A172 (cell line): ENCODE results near the gene KRT14. TPM values are rescaled to one million over a fixed set of nuclear protein-coding genes. Genes with fewer than 3 reads are reported as not detected.
A peak's percentile ranks its signal among the peaks of the same experiment; 100 is the strongest.
"Not testable (repeated sequence)": the region's sequence is repeated elsewhere in the genome, so short reads cannot be mapped to it uniquely, and the experiment has no call there.

Experiments
- DNase-seq: peaks from one replicate; pipeline ENCODE4 v3.0.0-alpha.2; 2015; ENCODE audit warnings: low spot score
- total RNA-seq: library from RNA; depleted of rRNA; stranded (reverse); fragments of >200 nt; shearing (Covaris generic); gene quantifications from 2 replicates; pipeline ENCODE4 v1.2.3, GENCODE V29; 2014

The KRT14 gene
- total RNA-seq, 1 experiment from 2014 or later: not detected

DNA sequence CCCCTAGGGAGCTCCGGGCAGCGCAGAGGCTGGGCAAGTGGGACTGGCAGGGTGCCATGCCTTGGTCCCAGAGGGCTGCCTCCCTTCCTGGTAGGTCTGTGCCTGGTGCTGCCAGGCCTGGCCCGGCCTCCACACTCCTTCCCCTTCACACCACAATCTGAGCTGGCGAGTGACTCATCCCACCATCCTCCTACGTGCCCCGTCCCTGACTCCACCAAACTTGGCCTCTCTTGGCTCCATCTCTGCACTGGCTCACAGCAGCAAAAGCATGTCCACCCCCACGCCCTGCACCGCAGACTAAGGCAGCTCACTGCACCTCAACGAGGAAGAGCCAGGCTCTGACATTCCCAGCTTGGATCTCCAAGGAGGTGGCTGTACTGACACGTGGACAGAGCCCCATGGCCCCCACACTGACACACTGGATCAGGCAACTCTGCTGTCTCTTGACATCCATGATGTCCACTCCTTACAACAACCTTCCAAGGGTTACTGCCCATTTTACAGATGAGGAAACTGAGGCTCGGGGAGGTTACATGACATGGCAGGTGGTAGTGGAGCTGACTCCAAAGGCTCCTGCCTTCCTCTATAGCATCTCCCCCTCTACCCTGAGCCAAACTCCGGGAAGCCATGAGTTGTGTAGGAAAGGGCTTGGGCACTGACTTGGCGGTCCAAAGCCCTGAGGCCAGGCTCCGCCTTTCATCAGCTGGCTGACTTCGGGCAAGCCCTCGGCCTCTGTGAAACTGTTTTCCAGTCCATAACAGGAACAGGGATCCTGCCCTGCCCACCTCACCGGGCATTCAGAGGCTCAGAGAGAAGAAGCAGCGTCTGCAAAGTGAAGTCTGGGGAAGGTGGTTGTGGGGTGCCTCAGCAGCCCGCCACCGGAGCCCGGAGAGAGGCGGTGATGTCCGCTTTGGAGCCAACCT, 38.5 kb downstream of the KRT14 start:
- DNase-seq: peak; percentile 99

DNA sequence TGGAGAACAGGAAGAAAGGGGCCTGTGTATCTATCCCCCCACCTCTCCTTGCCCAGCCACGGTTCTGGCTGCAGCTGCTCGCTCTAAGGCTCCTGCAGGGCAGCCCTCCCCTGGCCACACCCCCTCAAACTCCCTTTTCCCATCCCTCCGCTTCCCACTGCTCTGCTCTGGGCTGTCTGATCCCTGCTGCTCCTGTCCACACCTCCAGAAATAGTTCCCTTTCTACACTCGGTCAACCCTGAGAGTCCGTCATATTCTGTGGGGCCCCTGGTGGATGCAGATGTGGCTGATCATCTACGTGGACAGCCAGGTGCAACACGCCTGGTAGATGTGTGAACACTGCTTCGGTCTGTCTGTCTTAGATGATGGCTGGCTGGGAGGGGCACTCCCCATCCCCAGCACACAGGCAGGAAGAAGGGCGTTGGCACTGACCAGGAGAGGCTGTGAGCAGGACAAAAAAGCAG, 39.3 kb downstream of the KRT14 start:
- DNase-seq: peak; percentile 93

DNA sequence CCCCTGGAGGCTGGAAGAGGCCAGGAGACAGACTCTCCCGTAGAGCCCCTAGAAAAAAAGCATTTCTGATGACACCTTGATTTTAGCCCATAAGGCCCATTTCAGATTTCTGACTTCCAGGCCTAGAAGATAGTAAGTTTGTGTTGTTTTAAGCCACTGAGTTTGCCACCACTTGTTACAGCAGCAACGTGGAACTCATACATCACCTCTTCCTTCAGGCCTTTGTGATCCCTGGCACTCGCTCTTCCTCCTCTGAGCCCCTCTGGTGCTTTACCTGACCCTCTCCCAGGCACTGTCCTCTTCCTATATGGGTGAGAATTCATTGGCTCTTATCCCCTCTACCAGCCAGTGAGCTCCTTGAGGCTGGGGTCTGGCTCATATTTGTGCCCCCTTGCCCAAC, 39.9 kb downstream of the KRT14 start:
- DNase-seq: no peak

DNA sequence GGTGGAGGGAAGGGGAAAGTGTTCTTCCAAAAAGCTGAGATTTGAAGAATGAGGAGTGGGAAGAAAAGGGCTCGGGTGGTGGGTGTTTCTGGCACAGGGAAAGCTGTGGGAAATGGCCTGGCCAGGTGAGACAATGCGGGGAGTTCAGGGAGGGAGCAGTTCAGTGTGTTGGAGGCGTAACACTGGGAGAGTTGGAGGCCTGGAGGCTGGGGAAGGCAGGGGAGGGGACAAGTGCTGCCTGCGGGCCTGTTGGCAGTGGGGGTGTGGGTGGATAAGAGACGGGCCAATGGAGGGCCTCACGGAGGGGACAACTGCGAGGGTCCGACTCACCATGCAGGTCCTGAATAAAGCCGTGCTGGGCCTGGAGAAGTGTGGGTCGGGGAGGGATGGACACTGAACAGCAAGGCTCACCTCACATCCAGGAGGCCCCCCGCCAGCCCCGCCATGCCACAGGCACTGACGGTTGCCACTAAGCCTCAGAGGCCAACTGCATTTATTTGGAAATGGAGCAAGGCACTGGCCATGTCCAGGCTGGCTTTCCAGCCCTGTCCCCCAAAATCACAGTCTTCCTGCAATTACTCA, 40.8 kb downstream of the KRT14 start:
- no peak for DNase-seq

DNA sequence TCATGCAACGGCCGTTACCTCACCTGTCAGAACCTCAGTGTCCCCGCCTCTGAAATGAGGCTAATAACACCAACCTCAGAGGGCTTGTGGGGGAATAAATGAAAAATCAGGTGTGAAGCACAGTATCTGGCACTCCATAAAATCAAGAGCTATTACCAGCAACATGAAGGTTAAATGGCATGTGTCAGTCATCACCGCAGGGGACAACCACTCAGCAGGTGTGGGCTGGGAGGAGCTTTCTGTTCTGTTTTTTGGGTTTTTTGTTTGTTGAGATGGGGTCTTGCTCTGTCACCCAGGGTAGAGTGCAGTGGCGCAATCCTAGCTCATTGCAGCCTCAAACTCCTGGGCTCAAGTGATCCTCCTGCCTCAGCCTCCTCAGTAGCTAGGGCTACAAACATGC, 41.8 kb downstream of the KRT14 start:
- DNase-seq: no peak

DNA sequence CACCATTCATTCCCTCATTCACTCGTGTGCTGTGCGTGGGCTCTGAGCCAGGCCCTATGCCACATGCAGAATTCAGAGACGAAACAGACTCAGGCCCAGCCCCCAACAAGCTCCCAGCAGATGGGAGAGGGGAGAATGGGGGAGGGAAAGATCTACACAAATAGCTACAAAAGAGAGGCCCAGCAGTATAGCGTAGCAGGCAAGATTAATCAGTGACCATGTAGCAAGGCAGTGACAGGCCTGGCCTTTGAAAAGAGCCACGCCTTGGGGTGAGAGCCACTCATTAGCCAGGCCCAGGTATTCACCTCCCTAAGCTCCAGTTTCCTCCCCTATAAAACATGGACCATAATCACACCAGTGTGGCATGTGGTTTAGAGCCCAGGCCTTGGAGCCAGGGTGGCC, 42.2 kb downstream of the KRT14 start:
- DNase-seq: no peak

DNA sequence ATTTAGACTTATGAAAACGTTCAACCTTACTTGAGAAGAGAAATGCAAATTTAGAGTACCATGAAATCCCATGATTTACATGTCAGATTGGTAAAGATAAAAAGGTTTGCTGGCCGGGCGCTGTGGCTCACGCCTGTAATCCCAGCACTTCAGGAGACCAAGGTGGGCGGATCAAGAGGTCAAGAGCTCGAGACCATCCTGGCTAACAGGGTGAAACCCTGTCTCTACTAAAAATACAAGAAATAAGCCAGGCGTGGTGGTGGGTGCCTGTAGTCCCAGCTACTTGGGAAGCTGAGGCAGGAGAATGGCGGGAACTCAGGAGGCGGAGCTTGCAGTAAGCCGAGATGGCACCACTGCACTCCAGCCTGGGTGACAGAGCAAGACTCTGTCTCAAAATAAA, 43.9 kb downstream of the KRT14 start:
- DNase-seq: not testable (repeated sequence)

DNA sequence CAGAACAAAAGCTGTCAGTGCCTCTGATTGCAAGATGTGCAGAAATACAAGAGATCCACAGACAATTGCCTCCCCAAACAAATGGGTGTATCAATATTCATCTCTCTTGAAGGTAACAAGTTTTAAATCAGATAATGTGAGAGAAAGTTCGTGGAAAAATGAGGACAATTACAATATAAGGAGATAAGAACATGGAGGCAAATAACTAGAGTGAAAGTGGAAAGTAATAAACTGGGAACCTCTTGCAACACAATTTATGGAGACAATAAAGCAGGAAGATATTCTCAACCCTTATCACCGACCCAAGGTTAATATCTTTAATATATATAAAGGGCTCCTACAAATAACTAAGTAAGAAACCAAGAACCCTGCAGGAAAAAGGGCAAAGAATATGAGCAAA, 44.3 kb downstream of the KRT14 start:
- no peak for DNase-seq

DNA sequence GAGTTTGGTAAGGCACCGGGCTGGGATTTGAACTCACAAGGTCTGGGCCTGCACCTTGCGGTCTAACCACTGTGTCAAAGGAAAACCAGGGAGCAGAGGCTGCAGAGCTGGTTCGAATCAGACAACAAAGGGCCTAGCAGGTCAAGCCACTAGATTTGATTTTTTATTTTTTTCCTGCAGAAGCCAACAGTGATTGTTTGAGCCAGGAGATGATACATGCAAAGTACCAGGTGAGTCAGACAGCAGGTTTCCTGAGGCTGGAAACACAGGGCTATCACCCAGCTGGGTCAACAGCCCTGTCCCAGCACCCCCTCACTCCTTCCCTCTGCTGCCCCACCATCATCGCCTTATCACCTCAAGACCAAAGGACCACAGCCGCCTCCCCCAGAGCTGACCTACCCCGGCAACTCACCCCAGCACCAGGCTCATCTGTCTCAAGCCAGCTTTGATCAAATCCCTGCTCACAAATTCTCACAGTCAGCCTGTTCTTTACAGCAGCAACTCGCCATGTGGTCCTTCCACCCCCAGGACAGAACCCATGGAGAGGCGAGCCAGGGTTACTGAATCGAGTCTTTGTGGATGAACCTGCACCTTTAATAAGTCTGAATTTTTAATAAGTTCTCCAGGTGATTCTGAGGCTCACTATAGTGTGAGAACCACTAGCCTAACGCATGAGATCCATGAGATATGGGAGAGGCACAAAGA, 45.6 kb downstream of the KRT14 start:
- peak; percentile 58 for DNase-seq

DNA sequence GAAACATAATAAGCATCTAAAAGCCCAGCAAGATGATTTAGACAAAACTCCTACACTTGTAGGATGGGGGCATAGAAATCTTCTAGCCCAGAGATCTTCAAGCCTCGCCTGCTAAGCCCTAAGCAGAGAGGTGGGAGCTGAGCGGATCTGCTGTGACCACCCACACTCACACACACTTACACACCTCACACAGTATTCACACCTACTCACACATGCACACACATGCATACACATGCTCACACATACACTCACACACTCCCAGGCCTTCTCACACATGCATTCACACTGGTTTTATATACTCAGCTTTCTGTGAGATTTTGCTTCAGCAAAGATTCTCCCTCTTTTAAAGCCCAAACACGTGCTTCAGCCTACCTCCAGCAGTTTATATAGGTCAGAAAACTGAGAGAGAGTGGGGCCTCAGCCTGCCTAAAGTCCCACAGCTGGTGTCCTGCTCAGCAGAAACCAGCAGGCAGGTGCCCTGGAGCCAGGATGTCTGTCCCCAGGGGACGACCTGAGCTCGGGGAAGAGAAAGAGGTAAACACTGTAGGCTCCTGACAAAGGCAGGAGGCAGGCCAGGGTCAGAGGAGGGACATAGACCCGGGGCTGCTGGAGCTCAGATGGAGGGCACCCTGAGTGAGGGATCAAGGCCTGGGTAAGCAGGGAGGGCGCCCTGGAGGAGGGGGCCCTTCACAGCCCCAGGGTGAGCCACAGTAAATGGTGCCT, 46.6 kb downstream of the KRT14 start:
- DNase-seq: no peak

DNA sequence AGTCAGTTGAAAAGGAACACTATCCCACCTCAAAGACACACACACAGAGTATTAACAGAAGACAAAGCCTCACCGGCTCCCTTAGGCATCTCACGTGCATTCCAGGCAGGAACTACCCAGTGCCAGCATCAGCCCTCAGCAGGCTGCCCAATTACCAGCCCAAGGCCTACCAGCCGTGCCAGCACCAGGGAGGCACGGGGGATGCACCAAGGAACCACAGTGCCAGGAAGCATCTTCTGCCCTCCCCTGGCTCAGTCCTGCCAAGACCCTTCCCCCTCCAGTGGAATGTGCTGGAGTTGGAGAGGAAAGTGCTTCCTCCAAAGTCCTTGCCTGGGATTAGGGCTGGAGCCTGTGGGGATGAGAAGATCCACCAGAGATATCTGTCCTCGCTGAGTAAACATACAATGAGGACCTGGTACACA, 47.6 kb downstream of the KRT14 start:
- DNase-seq: peak; percentile 61

DNA sequence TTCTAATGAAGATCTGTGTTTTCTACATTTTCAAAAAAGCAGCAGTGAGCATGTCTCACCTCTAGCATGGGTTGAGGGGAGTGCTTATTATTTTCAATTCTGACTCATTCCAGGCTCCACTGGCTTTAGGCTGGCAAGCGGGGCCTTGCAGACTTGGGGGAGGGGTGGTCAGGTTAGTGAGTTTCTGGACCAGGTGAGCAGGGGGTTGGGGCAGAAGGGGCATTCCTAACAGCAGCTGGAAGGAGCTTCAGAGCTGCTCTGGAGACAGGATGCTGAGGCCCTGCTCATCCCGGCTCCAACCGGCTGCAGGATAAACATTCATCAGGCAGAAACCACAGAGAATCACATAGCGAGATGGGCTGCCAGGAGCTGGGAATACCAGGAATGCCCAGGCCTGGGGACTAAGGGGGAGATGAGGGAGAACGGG, 48.1 kb downstream of the KRT14 start:
- DNase-seq: peak; percentile 84

DNA sequence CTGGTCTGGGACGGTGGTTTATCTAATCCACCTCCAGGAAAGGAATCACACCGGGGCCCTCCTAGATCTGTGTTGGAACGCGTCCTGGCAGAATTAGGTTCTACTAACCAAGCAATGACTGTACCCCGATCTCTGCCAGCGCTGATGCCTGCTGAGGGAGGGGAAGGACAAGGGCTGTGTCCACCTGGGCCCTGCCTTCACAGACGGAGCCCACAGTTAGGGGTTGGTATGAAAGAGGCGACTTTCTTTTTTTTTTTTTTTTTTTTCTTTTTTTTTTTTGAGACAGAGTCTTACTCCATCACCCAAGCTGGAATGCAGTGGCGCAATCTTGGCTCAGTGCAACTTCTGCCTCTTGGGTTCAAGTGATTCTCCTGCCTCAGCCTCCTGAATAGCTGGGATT, 48.7 kb downstream of the KRT14 start:
- no peak for DNase-seq

DNA sequence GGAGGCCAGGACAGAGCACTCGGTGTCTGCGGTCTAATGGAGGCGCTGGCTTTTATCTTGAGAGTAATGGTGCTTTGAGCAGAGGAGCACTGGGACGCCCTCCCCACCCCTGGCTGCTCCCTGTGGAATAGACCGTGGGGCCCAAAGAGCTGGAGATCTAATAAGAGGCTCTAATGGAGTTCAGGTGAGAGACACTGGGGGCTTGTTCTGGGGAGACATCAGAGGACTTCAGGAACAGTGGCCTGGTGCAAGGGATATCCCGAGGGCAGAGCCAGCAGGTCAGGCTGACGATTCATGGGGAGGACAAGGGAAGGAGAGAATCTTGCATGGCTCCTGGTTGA, 49.1 kb downstream of the KRT14 start:
- no peak for DNase-seq

DNA sequence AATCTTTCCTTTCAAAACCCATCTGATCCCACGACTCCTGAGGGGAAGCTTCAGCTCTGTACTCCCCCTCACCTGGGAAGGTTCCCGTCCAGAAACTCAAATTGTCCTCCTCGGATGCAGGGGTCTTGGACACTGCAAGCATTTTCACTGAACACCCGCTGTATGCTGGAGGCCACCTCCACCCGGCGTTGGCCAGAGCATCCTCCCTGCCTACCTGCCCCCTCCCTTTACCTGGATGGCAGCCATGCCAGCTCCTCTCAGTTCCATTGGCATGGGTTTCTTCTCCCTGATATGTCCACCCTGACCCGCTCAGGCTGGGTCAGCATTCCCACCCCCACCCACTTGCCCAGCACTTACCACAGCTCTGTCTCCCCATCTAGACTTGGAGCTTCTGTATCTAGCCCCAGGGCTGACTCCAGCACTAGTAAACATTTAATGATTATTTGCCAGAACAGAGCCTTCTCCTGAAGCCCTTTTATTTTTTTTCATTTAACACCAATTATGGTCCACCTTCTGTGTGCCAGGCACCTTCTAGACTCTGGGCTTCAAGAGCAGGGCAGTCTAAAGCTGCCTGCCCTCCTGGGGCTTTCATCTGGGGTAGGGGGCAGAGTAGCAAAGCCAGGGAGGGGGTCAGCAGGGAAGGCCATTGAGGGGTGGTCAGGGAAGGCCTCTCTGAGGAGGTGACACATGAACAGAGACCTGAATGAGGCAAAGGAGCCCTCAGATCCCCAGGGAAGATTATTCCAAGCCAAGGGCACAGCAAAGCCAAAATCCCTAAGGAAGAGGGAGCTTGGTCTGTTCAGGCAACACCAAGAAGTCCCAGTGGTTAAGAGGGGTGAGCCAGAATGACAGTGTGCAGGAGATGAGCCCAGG, 49.7 kb downstream of the KRT14 start:
- no peak for DNase-seq

DNA sequence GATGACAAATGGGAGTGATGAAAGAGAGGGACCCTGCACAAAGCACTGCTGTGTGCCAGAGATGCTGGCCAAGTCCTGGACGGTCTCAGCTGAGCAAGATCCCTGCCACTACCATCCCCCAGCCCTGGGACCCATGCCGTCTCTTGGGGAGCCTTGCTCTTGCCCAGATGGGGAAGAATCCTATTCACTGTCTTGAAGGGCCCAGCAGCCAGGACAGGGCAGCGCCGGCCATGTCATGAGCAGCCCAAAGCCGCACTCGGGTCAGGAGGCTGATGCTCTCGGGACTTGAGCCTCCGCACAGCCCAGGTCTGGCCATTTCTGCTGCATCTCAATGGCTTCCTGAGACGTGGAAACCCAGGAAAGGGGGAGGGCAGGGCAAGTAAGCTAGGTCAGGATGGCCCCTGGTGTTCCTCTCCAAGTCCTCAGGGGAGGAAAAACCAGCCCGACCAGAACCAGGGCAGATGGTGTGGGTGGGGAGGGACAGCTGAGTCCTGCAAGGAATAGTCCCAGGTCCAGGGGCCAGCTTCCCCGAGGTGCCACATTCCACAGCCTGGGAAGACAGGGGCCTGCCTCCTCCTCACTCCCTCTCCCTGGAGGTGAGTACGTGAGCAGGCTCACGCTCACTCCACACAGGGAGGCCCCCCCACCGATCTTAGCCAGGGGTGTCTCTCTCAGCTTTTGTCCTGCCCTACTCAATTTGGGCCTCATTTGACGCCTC, 50.8 kb downstream of the KRT14 start:
- DNase-seq: no peak

DNA sequence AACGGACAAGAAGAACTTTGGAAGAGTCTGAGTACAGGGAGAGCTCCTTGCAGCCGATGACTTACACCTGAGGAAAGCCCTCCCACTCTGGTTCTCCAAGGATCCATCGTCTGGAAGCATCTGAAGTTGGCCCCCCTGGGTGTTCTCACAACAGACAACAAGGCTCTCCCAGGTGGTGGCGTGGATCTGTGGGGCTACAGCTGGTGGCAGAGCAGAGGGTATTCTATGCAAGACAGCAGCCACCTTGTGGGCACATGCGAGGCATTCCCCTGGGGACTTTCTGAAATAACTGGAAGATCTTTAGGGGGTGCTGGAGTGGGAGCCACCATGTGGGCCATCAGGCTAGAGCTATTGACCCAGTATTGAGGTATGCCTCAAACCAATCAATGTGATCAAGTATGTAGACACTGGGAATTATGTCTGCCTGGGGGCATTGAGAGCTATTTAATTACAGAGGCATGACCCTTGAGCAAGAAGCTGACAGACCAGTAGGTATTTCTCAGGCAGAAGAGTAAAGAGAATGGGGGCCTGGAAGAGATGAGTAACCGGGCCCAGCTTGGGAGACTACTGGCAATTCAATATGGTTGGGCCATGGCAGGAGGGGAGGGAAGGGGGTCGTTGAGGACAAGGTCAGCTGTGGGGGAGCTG, 51.7 kb downstream of the KRT14 start:
- no peak for DNase-seq

DNA sequence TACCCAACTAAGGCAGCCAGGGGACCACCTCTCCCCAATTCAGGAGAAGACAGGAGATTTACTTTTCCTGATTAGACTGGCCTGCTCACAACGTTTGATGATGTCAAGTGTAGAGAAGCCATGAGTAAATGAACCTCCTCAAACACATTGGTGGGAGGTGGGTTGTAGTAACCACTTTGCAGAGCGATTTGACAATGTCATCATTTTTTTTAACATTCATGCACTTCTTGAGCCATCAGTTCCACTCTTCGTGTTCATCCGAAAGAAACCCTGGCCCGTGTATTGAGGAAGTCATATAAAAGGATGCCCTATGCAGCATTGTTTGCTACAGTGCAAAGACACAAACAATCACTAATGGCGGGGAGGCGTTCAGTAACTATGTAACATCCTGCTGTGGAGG, 53.1 kb downstream of the KRT14 start:
- DNase-seq: no peak

DNA sequence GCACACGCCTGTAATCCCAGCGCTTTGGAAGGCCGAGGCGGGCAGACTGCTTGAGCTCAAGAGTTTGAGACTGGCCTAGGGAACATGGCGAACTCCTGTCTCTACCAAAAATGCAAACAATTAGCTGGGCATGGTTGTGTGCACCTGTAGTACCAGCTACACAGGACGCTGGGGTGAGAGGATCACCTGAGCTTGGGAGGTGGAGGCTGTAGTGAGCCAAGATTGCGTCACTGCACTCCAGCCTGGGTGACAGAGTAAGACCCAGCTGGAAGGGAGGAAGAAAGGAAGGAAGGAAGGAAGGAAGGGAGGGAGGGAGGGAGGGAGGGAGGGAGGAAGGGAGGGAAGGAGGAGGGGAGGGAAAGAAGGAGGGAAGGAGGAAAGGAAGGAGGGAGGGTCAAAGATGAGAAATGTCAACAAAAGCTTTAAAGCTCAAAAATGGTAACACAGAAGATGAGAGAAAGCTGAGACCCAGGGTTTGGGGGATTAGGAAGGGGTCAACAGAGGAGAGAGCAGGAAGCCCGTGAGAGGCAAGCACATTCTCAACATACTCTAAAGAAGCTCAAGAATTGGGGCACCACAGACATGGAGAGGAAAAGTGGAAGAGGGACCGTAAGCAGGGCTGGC, 53.6 kb downstream of the KRT14 start:
- DNase-seq: no peak
